ENCODE results near the gene CARHSP1.
"Not testable (repeated sequence)": the region's sequence is repeated elsewhere in the genome, so short reads cannot be mapped to it uniquely, and the experiment has no call there.

The CARHSP1 gene

GRCh38 chr16:8892101-8892575, 23.3 kb upstream of the CARHSP1 start:
- DNase-seq, result no peak

GRCh38 chr16:8890549-8890921, 21.7 kb upstream of the CARHSP1 start:
- no peak for DNase-seq

GRCh38 chr16:8889893-8890548, 21.2 kb upstream of the CARHSP1 start:
- no peak for DNase-seq

- DNase-seq, result no peak
Observed at GRCh38 chr16:8888951-8889892, 20.4 kb upstream of the CARHSP1 start.

- no peak for DNase-seq
Observed at GRCh38 chr16:8887952-8888560, 19.2 kb upstream of the CARHSP1 start.

GRCh38 chr16:8887431-8887765, 18.6 kb upstream of the CARHSP1 start:
- no peak for DNase-seq

GRCh38 chr16:8886593-8887430, 18.0 kb upstream of the CARHSP1 start:
- DNase-seq, result no peak

- DNase-seq, result no peak
Observed at GRCh38 chr16:8885674-8886592, 17.1 kb upstream of the CARHSP1 start.

- no peak for DNase-seq
Observed at GRCh38 chr16:8882725-8883377, 14.0 kb upstream of the CARHSP1 start.

GRCh38 chr16:8882041-8882617, 13.3 kb upstream of the CARHSP1 start, which contains the start of gene LITAFD:
Gene LITAFD (plus strand): TSS chr16:8882351. CDS start chr16:8884356, 2,005 bp downstream.
- DNase-seq, result no peak

- no peak for DNase-seq
Observed at GRCh38 chr16:8880839-8881510, 12.2 kb upstream of the CARHSP1 start.

GRCh38 chr16:8878523-8878911, 9.7 kb upstream of the CARHSP1 start:
- no peak for DNase-seq

- no peak for DNase-seq
Observed at GRCh38 chr16:8877894-8878522, 9.2 kb upstream of the CARHSP1 start.

GRCh38 chr16:8875317-8875716, 6.5 kb upstream of the CARHSP1 start:
- not testable (repeated sequence) for DNase-seq

GRCh38 chr16:8874388-8874787, 5.6 kb upstream of the CARHSP1 start:
- DNase-seq, result no peak

GRCh38 chr16:8873866-8874195, 5.0 kb upstream of the CARHSP1 start:
- not testable (repeated sequence) for DNase-seq

GRCh38 chr16:8872967-8873865, 4.4 kb upstream of the CARHSP1 start:
- DNase-seq, result no peak

- no peak for DNase-seq
Observed at GRCh38 chr16:8872071-8872470, 3.3 kb upstream of the CARHSP1 start.

GRCh38 chr16:8869988-8870241, 1.1 kb upstream of the CARHSP1 start:
- not testable (repeated sequence) for DNase-seq

Measured in amniotic stem cell (primary cell).